Body of pancreas (tissue), 4 donors: ENCODE results near the gene STAB1. TPM values are rescaled to one million over a fixed set of nuclear protein-coding genes. Genes with fewer than 3 reads are reported as not detected.

Experiments used
- ATAC-seq: fragments of 150-250 bp; one replicate; pipeline ENCODE4 v1.9.1; 2016
- DNase-seq, 4 donors: peaks; one replicate each; pipeline ENCODE4 v3.0.0-alpha.2; 2019
- H3K27ac ChIP-seq, 4 donors: fragments of 200-600 bp; sonication (generic); 1 replicate in 3 of 4; 2 replicates in 1 of 4; pipeline versions ENCODE4 v1.5.1 to v1.6.1; 2016 to 2019; ENCODE audit warnings: mild to moderate bottlenecking in 1 of 4, mixed read lengths in 1 of 4, moderate library complexity in 1 of 4
- H3K27me3 ChIP-seq, 2 donors: fragments of 200-600 bp; sonication (generic); one replicate each; pipeline ENCODE4 v1.6.0; 2016; ENCODE audit warnings: mild to moderate bottlenecking in 1 of 2
- H3K36me3 ChIP-seq, 2 donors: fragments of 200-600 bp; sonication (generic); replicated peaks in 1 of 2; 2 replicates each; pipeline ENCODE4 v1.5.1; 2016; ENCODE audit warnings: low read depth in 2 of 2; ENCODE audit not compliant: insufficient read depth in 1 of 2
- H3K4me1 ChIP-seq: fragments of 200-600 bp; sonication (generic); one replicate; pipeline ENCODE4 v1.6.0; 2016
- H3K4me3 ChIP-seq, 2 donors: fragments of 200-600 bp; sonication (generic); 1 replicate in 1 of 2; 2 replicates in 1 of 2; pipeline ENCODE4 v1.5.1; 2016 to 2019
- H3K9me3 ChIP-seq, 3 donors: fragments of 200-600 bp; sonication (generic); 1 replicate in 2 of 3; 2 replicates in 1 of 3; pipeline ENCODE4 v1.5.1; 2016
- CTCF ChIP-seq, 7 experiments: fragments of 450-650 bp in 4 of 7; fragments of 200-600 bp in 3 of 7; sonication (generic) in 3 of 7; IDR thresholded peaks; one replicate each; pipeline ENCODE4 v1.5.1; 2016 to 2019; ENCODE audit warnings: antibody characterized with exemption in 7 of 7
- POLR2A ChIP-seq, 3 donors: fragments of 450-650 bp; IDR thresholded peaks; one replicate each; pipeline ENCODE4 v1.6.1; 2016; ENCODE audit warnings: antibody characterized with exemption in 3 of 3, mild to moderate bottlenecking in 2 of 3
- WGBS, 2 donors: methylation state at CpG; one replicate each; pipeline ENCODE4 v1.1.5; 2017; 5-methylcytosine and 5-hydroxymethylcytosine counted together
- intact Hi-C: fragments of 100-400 bp; cut with DNase I; formaldehyde crosslinking; loops from one replicate; pipeline ENCODE4 v1.15.1; 2023
- total RNA-seq, 2 donors: library from RNA; depleted of rRNA; stranded (reverse); fragments of >200 nt; gene quantifications; one replicate each; pipeline ENCODE4 v1.1.0, GENCODE V29; 2016

STAB1 gene
- total RNA-seq, 2 donors from 2014 or later: 50.4 to 55.3 TPM

- ATAC-seq (no peak), DNase-seq (no peak)
- Histone ChIP-seq H3K4me3 (no peak overlapping the region), H3K27me3 (no peaks in the 10 kb centered on the region), H3K4me1 (peaks cover 4% of the 10 kb centered on the region), H3K9me3 (no peaks in the 10 kb centered on the region), H3K27ac (no peak overlapping the region), H3K36me3 (peaks cover 0 to 22% of the 10 kb centered on the region in 2 donors)
- intact Hi-C loops: no loop called here
- WGBS, 2 donors: 93% methylated on average over 27 to 31 of the region's 31 CpGs
- TF ChIP-seq CTCF (IDR thresholded peaks at IDR 0.05) (no peak), POLR2A (IDR thresholded peaks at IDR 0.05) (no peak)
Measured at GRCh38 chr3:52487050-52487787, 7.9 kb upstream of the STAB1 start.

GRCh38 chr3:52487788-52488691 is 7.1 kb upstream of the STAB1 start:
- Histone ChIP-seq H3K36me3 (peaks cover 0 to 25% of the 10 kb centered on the region in 2 donors), H3K27ac (no peak overlapping the region), H3K4me1 (peaks cover 4% of the 10 kb centered on the region), H3K4me3 (no peak overlapping the region), H3K9me3 (no peaks in the 10 kb centered on the region), H3K27me3 (no peaks in the 10 kb centered on the region)
- WGBS, 2 donors: 93 to 95% methylated on average over 55 to 59 of the region's 59 CpGs
- DNase-seq: no peak
- intact Hi-C loops: no loop called here
- ATAC-seq: no peak
- TF ChIP-seq CTCF (IDR thresholded peaks at IDR 0.05): no peak
- no peak for TF ChIP-seq POLR2A (IDR thresholded peaks at IDR 0.05)

GRCh38 chr3:52488746-52489145 is 6.4 kb upstream of the STAB1 start:
- peaks cover 0 to 25% of the 10 kb centered on the region in 2 donors for H3K36me3 ChIP-seq
- no peak overlapping the region for H3K27ac ChIP-seq
- no peak overlapping the region for H3K4me3 ChIP-seq
- TF ChIP-seq CTCF (IDR thresholded peaks at IDR 0.05) (no peak), POLR2A (IDR thresholded peaks at IDR 0.05) (no peak)
- WGBS, 2 donors: 82% methylated on average over 3 of the region's 3 CpGs; no CpG with 5 or more reads in 1 of the 2 donors
- H3K27me3 ChIP-seq: no peaks in the 10 kb centered on the region
- intact Hi-C loops: no loop called here
- no peaks in the 10 kb centered on the region for H3K9me3 ChIP-seq
- DNase-seq: no peak
- peaks cover 4% of the 10 kb centered on the region for H3K4me1 ChIP-seq
- ATAC-seq: no peak

GRCh38 chr3:52489453-52489852 is 5.7 kb upstream of the STAB1 start:
- DNase-seq (no peak), ATAC-seq (no peak)
- TF ChIP-seq CTCF (IDR thresholded peaks at IDR 0.05) (no peak), POLR2A (IDR thresholded peaks at IDR 0.05) (no peak)
- no peaks in the 10 kb centered on the region for H3K27me3 ChIP-seq
- peaks cover 4% of the 10 kb centered on the region for H3K4me1 ChIP-seq
- H3K4me3 ChIP-seq: no peak overlapping the region
- no peaks in the 10 kb centered on the region for H3K9me3 ChIP-seq
- intact Hi-C loops: no loop called here
- 90% methylated on average over 2 of the region's 18 CpGs; no CpG with 5 or more reads in 1 of the 2 donors for WGBS, 2 donors
- peak overlapping the region in 1 of 4 donors; percentile 9 for H3K27ac ChIP-seq
- peaks cover 0 to 25% of the 10 kb centered on the region in 2 donors for H3K36me3 ChIP-seq
